Measurements from ENCODE around the gene CD300H.

- TF ChIP-seq EZH2 (IDR thresholded peaks at IDR 0.05) (no peak), EZH2phosphoT487 (IDR thresholded peaks at IDR 0.05) (no peak)
- TF ChIP-seq, protein P1, sequence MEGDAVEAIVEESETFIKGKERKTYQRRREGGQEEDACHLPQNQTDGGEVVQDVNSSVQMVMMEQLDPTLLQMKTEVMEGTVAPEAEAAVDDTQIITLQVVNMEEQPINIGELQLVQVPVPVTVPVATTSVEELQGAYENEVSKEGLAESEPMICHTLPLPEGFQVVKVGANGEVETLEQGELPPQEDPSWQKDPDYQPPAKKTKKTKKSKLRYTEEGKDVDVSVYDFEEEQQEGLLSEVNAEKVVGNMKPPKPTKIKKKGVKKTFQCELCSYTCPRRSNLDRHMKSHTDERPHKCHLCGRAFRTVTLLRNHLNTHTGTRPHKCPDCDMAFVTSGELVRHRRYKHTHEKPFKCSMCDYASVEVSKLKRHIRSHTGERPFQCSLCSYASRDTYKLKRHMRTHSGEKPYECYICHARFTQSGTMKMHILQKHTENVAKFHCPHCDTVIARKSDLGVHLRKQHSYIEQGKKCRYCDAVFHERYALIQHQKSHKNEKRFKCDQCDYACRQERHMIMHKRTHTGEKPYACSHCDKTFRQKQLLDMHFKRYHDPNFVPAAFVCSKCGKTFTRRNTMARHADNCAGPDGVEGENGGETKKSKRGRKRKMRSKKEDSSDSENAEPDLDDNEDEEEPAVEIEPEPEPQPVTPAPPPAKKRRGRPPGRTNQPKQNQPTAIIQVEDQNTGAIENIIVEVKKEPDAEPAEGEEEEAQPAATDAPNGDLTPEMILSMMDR (IDR thresholded peaks at IDR 0.05), result no peak
Observed at GRCh38 chr17:74522381-74523105, 44.8 kb downstream of the CD300H start.

Measured in neural progenitor cell (in vitro differentiated cells).